ENCODE results near the gene UBN2. TPM values are rescaled to one million over a fixed set of nuclear protein-coding genes. Genes with fewer than 3 reads are reported as not detected.
A peak's percentile ranks its signal among the peaks of the same experiment; 100 is the strongest.

The UBN2 gene
- total and polyA plus RNA-seq, 2 of the 13 experiments (the other 11 are each of a cell fraction or from before 2014, with no cell fraction given): 5.6 to 5.7 TPM

DNA sequence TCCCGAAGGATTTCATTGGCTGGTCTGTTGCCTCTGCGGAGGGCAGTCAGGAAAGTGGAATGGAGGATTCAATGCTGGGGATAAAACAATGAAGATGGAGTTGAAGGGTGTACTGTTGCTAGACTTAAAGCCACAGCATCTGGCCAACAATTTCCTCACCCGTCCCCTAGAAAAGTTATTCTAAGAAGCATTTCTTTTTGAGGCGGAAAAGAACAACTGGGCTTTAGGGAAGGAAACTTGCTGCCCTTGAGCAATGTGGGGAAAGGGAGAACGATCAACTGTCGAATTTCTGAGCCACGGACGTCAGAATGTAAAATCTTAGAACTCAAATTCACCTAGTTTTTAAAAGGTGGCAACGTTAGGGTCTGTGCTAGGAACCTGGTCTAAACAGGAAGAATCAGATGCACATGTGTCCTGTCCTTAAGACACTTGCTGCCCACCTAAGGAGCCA lies 110.8 kb downstream of the UBN2 start (continued):
- TF ChIP-seq, protein P1, sequence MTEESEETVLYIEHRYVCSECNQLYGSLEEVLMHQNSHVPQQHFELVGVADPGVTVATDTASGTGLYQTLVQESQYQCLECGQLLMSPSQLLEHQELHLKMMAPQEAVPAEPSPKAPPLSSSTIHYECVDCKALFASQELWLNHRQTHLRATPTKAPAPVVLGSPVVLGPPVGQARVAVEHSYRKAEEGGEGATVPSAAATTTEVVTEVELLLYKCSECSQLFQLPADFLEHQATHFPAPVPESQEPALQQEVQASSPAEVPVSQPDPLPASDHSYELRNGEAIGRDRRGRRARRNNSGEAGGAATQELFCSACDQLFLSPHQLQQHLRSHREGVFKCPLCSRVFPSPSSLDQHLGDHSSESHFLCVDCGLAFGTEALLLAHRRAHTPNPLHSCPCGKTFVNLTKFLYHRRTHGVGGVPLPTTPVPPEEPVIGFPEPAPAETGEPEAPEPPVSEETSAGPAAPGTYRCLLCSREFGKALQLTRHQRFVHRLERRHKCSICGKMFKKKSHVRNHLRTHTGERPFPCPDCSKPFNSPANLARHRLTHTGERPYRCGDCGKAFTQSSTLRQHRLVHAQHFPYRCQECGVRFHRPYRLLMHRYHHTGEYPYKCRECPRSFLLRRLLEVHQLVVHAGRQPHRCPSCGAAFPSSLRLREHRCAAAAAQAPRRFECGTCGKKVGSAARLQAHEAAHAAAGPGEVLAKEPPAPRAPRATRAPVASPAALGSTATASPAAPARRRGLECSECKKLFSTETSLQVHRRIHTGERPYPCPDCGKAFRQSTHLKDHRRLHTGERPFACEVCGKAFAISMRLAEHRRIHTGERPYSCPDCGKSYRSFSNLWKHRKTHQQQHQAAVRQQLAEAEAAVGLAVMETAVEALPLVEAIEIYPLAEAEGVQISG (CRISPR knock-in tag; IDR thresholded peaks at IDR 0.05): no peak
- TF ChIP-seq ZNF83 (CRISPR knock-in tag; IDR thresholded peaks at IDR 0.05; ENCODE audit: borderline replicate concordance) (no peak), ZNF607 (CRISPR knock-in tag; IDR thresholded peaks at IDR 0.05; ENCODE audit: borderline replicate concordance) (peak; percentile 23; the same call in 1 of the 2 replicates), HOXA3 (CRISPR knock-in tag; IDR thresholded peaks at IDR 0.05) (no peak), ATF7 (IDR thresholded peaks at IDR 0.05) (no peak), ATF7 (CRISPR knock-in tag; IDR thresholded peaks at IDR 0.05) (no peak), MEF2D (CRISPR knock-in tag; IDR thresholded peaks at IDR 0.05) (no peak), ZNF234 (CRISPR knock-in tag; conservative IDR thresholded peaks at IDR 0.05) (0 out of 2 replicates have a peak, but pooled peaks have one; percentile 29), ASH2L (IDR thresholded peaks at IDR 0.05; ENCODE audit: insufficient read length, low read depth, low read length) (no peak), KDM2A (CRISPR knock-in tag; IDR thresholded peaks at IDR 0.05; ENCODE audit: borderline replicate concordance, low read depth) (no peak), RBAK (CRISPR knock-in tag; IDR thresholded peaks at IDR 0.05) (no peak), MZF1 (CRISPR knock-in tag; IDR thresholded peaks at IDR 0.05; ENCODE audit: borderline replicate concordance) (0 out of 2 replicates have a peak, but pooled peaks have one; percentile 14)
- TF ChIP-seq, protein P2, sequence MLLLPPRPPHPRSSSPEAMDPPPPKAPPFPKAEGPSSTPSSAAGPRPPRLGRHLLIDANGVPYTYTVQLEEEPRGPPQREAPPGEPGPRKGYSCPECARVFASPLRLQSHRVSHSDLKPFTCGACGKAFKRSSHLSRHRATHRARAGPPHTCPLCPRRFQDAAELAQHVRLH (CRISPR knock-in tag; IDR thresholded peaks at IDR 0.05; ENCODE audit: borderline replicate concordance, low read depth): no peak
